Esophagus squamous epithelium (tissue), 5 donors: ENCODE measurements around the gene CLTCL1. TPM values are rescaled to one million over a fixed set of nuclear protein-coding genes. Genes with fewer than 3 reads are reported as not detected.

Experiments used
- DNase-seq: peaks from one replicate; lab custom pipeline; 2025; lab: John Stamatoyannopoulos, UW
- H3K27ac ChIP-seq, 4 donors: fragments of 200-600 bp; sonication (generic); one replicate each; pipeline ENCODE4 v1.5.1; 2016 to 2019; ENCODE audit warnings: mild to moderate bottlenecking in 1 of 4
- H3K27me3 ChIP-seq, 4 donors: fragments of 200-600 bp; sonication (generic); 1 replicate in 3 of 4; 2 replicates in 1 of 4; pipeline versions ENCODE4 v1.5.1 to v1.6.0; 2017 to 2021; ENCODE audit warnings: antibody characterized with exemption in 1 of 4
- H3K36me3 ChIP-seq, 3 donors: fragments of 200-600 bp; sonication (generic); one replicate each; pipeline ENCODE4 v1.5.1; 2016 to 2019
- H3K4me1 ChIP-seq, 3 donors: fragments of 200-600 bp; sonication (generic); one replicate each; pipeline ENCODE4 v1.5.1; 2017 to 2019
- H3K4me3 ChIP-seq, 4 donors: fragments of 200-600 bp; sonication (generic); 1 replicate in 3 of 4; 2 replicates in 1 of 4; pipeline ENCODE4 v1.5.1; 2016 to 2019; ENCODE audit warnings: mild to moderate bottlenecking in 2 of 4, moderate library complexity in 1 of 4
- H3K9me3 ChIP-seq, 3 donors: fragments of 200-600 bp; sonication (generic); one replicate each; pipeline ENCODE4 v1.5.1; 2016 to 2019
- POLR2A ChIP-seq, 4 donors: fragments of 450-650 bp; IDR thresholded peaks; one replicate each; pipeline ENCODE4 v1.6.1; 2017; ENCODE audit warnings: antibody characterized with exemption in 4 of 4, mild to moderate bottlenecking in 4 of 4, moderate library complexity in 3 of 4
- WGBS, 2 donors: methylation state at CpG; one replicate each; pipeline ENCODE4 v1.1.5; 2018; 5-methylcytosine and 5-hydroxymethylcytosine counted together
- intact Hi-C: fragments of 100-400 bp; cut with DNase I; formaldehyde crosslinking; loops from one replicate; pipeline ENCODE4 v1.15.0; 2022
- total RNA-seq, 4 donors: library from RNA; depleted of rRNA; stranded (reverse); fragments of >200 nt; gene quantifications; one replicate each; pipeline ENCODE4 v1.1.0, GENCODE V29; 2016
- TF ChIP-seq, protein P1 (sequence below), 6 experiments: fragments of 450-650 bp in 4 of 6; fragments of 200-600 bp in 2 of 6; sonication (generic) in 2 of 6; IDR thresholded peaks; one replicate each; pipeline ENCODE4 v1.5.1; 2016 to 2019; ENCODE audit warnings: antibody characterized with exemption in 6 of 6, mild to moderate bottlenecking in 4 of 6, moderate library complexity in 4 of 6
- donor health status: DM: yes; HTN: yes; CAD: no.

The CLTCL1 gene
- total RNA-seq, 4 donors from 2014 or later = 3.0 to 7.7 (median 5.1) TPM

DNA sequence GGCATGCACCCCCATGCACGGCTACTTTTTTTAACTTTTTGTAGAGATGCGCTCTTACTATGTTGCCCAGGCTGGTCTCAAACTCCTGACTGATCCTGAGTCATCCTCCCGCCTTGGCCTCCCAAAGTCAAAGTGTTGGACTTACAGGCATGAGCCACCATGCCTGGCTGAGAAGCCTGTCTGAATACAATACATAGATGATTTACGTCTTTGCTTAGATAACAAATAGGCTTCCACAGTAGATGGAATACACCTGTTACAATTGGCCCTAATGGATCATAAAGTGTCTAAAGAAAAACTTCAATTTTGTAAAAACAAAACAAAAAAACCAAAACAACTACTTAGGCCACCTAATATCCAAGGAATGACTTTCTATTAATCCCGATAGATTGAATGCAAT lies 13.0 kb upstream of the CLTCL1 start:
- intact Hi-C loops = no loop called here
- no peak overlapping the region for H3K4me3 ChIP-seq
- no peaks in the 10 kb centered on the region for H3K9me3 ChIP-seq
- WGBS, 2 donors = 77 to 94% methylated on average over 3 to 4 of the region's 5 CpGs
- TF ChIP-seq, protein P1, sequence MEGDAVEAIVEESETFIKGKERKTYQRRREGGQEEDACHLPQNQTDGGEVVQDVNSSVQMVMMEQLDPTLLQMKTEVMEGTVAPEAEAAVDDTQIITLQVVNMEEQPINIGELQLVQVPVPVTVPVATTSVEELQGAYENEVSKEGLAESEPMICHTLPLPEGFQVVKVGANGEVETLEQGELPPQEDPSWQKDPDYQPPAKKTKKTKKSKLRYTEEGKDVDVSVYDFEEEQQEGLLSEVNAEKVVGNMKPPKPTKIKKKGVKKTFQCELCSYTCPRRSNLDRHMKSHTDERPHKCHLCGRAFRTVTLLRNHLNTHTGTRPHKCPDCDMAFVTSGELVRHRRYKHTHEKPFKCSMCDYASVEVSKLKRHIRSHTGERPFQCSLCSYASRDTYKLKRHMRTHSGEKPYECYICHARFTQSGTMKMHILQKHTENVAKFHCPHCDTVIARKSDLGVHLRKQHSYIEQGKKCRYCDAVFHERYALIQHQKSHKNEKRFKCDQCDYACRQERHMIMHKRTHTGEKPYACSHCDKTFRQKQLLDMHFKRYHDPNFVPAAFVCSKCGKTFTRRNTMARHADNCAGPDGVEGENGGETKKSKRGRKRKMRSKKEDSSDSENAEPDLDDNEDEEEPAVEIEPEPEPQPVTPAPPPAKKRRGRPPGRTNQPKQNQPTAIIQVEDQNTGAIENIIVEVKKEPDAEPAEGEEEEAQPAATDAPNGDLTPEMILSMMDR (IDR thresholded peaks at IDR 0.05) = no peak
- no peak for TF ChIP-seq POLR2A (IDR thresholded peaks at IDR 0.05)
- H3K27me3 ChIP-seq = no peaks in the 10 kb centered on the region
- no peaks in the 10 kb centered on the region for H3K36me3 ChIP-seq
- no peak for DNase-seq
- H3K4me1 ChIP-seq = no peaks in the 10 kb centered on the region
- no peak overlapping the region for H3K27ac ChIP-seq

DNA sequence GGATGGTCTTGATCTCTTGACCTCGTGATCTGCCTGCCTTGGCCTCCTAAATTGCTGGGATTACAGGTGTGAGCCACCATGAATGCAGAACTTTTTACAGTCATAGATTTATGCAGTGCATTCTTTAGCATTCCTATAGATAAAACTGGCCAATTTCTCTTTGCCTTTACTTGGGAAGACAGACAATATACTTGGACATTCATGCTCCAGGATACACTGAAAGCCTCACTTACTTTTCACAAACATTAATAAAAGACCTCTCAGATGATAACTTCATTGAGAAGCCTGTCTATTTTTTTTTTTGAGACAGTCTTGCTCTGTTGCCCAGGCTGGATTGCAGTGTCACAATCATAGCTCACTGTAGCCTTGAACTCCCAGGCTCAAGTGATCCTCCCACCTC lies 12.3 kb upstream of the CLTCL1 start:
- H3K4me1 ChIP-seq = no peaks in the 10 kb centered on the region
- DNase-seq = no peak
- H3K27ac ChIP-seq = no peak overlapping the region
- H3K4me3 ChIP-seq = no peak overlapping the region
- H3K36me3 ChIP-seq = no peaks in the 10 kb centered on the region
- intact Hi-C loops = no loop called here
- H3K9me3 ChIP-seq = no peaks in the 10 kb centered on the region
- no peak for TF ChIP-seq POLR2A (IDR thresholded peaks at IDR 0.05)
- TF ChIP-seq, protein P1 (IDR thresholded peaks at IDR 0.05) = no peak
- WGBS, 2 donors = 33 to 73% methylated on average over 1 of the region's 1 CpG
- no peaks in the 10 kb centered on the region for H3K27me3 ChIP-seq

DNA sequence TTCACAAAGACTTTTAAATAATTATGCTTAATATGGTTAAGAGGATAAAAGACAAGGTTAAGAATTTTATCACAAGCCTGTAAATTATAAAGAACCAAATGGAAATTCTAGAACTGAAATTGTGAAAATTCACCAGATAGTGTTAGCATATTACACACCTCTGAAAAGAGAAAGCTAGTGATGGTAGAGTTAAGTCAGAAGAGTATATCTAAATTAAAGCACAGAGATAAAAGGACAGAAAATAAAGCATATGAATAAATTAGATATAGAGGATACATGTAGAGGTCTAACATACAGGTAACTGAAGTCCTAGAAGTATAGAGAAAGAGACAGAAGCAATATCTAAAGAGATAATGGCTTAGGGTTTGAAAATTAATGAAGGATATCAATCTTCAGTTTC lies 4.2 kb upstream of the CLTCL1 start:
- peaks cover 5 to 19% (median 13%) of the 10 kb centered on the region in 3 donors for H3K4me1 ChIP-seq
- intact Hi-C loops = no loop called here
- H3K4me3 ChIP-seq = no peak overlapping the region
- no peaks in the 10 kb centered on the region for H3K27me3 ChIP-seq
- no peaks in the 10 kb centered on the region for H3K9me3 ChIP-seq
- no peak for TF ChIP-seq POLR2A (IDR thresholded peaks at IDR 0.05)
- TF ChIP-seq, protein P1 (IDR thresholded peaks at IDR 0.05) = no peak
- no peak overlapping the region for H3K27ac ChIP-seq
- H3K36me3 ChIP-seq = no peaks in the 10 kb centered on the region
- DNase-seq = no peak

DNA sequence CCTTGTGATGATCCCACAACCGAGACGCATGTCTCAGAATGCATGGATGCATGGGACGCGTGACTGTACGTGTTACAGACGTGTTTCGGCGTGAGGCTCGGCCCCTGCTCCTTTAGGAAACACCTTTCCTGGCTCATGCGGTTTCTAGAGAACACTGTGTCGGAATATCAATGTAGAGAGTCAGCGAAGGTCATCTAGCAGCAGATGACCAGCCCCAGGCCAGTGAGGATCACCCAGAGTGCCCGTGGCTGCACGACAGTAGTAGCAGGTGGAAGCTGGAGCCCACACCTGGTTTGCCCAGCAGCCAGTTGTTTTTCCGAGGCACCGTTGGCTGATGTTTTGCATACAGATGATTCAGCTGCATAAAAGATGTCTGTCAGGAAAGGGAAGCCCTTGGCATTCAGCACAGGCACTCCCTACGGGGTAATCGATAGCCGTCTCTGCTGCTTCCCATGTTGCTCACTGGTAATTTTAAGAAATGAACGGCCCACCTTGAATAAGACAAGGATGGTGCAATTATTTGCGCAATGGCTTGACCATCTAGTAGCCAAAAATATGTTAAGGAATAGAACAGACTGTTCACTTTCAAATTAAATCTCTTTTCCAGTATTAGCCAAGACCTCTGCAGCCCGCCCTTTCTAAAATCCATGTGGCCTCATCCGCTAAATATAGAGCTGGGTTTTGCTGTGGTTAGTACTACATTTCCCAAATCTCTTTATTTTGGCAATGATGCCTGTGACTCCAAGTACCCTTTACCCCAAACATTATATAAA lies 1.1 kb upstream of the CLTCL1 start:
- Histone ChIP-seq H3K4me1 (peaks cover 13 to 41% (median 21%) of the 10 kb centered on the region in 3 donors), H3K27ac (peak overlapping the region; percentile 87 to 89 (median 88)), H3K4me3 (peak overlapping the region; percentile 64 to 98 (median 85)), H3K27me3 (no peaks in the 10 kb centered on the region), H3K9me3 (no peaks in the 10 kb centered on the region), H3K36me3 (no peaks in the 10 kb centered on the region)
- 37 to 45% methylated on average over 16 to 21 of the region's 23 CpGs for WGBS, 2 donors
- no peak for DNase-seq
- intact Hi-C loops = no loop called here
- TF ChIP-seq POLR2A (IDR thresholded peaks at IDR 0.05) = no peak
- TF ChIP-seq, protein P1 (IDR thresholded peaks at IDR 0.05) = no peak

DNA sequence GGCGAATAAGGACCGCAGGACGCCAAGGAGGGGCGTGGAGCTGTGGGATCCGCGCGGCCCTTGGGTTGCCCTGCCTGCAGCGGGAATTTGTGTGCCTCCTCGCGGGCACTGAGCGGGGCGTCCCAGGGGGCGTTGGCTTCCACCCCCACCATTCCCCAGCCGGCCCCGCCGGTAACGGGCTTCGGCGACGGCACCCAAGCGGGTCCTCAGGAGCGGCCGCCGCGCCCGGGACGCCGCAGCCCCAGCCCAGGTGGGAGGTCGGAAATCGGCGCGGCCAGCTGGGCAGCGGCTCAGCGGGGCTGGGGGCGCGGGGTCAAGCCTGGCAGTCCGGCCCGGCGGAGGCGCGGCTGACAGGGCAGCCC lies 320 bp downstream of the CLTCL1 start:
- H3K9me3 ChIP-seq = no peaks in the 10 kb centered on the region
- TF ChIP-seq, protein P1 (IDR thresholded peaks at IDR 0.05) = no peak
- no peak for TF ChIP-seq POLR2A (IDR thresholded peaks at IDR 0.05)
- H3K27me3 ChIP-seq = no peaks in the 10 kb centered on the region
- 0% methylated on average over 1 of the region's 41 CpGs; no CpG with 5 or more reads in 1 of the 2 donors for WGBS, 2 donors
- intact Hi-C loops = no loop called here
- no peak for DNase-seq
- peak overlapping the region; percentile 64 to 98 (median 85) for H3K4me3 ChIP-seq
- H3K4me1 ChIP-seq = peaks cover 15 to 54% (median 26%) of the 10 kb centered on the region in 3 donors
- peak overlapping the region; percentile 81 to 89 (median 88) for H3K27ac ChIP-seq
- no peaks in the 10 kb centered on the region for H3K36me3 ChIP-seq
